B cell (primary cell): ENCODE measurements around the gene KDM3A. TPM values are rescaled to one million over a fixed set of nuclear protein-coding genes. Genes with fewer than 3 reads are reported as not detected.

Source experiments
- ATAC-seq: fragments of 200-7000 bp; cut with Tn5 transposase; one replicate; pipeline ENCODE4 v1.10.0; 2021; ENCODE audit warnings: low read depth, mild to moderate bottlenecking, moderate number of reproducible peaks, moderate library complexity
- CTCF ChIA-PET: fragments of 350-600 bp; sonication (Branson Sonifier 250); formaldehyde crosslinking; loops from one replicate; lab custom pipeline; 2021; ENCODE audit warnings: antibody characterized with exemption, inconsistent platforms; lab: Charles Lee
- POLR2A ChIA-PET: fragments of 350-600 bp; sonication (Branson Sonifier 250); formaldehyde crosslinking; loops from one replicate; lab custom pipeline; 2021; ENCODE audit warnings: antibody characterized with exemption; lab: Charles Lee
- DNase-seq: peaks from one replicate; pipeline ENCODE4 v3.0.0; 2013
- H2AFZ ChIP-seq: 2 replicates; pipeline ENCODE4 v1.6.1; 2012; ENCODE audit warnings: mild to moderate bottlenecking, low read depth, low read length; ENCODE audit not compliant: insufficient read depth, poor library complexity, severe bottlenecking
- H3K27ac ChIP-seq, 2 donors: 1 replicate in 1 of 2; 2 replicates in 1 of 2; pipeline ENCODE4 v1.5.1; 2012 to 2013; ENCODE audit warnings: low read length in 2 of 2, mild to moderate bottlenecking in 2 of 2, moderate library complexity in 1 of 2
- H3K27me3 ChIP-seq, 4 experiments: fragments of 200-600 bp in 1 of 4; sonication (generic) in 1 of 4; replicated peaks in 1 of 4; 1 replicate in 2 of 4; 2 replicates in 2 of 4; pipeline versions ENCODE4 v1.6.1 to v1.7.0; 2013 to 2016; ENCODE audit warnings: low read length in 3 of 4, mild to moderate bottlenecking in 2 of 4, mixed read lengths in 1 of 4, moderate library complexity in 1 of 4; ENCODE audit not compliant: insufficient read depth in 4 of 4, control insufficient read depth in 3 of 4; ENCODE audit errors: control extremely low read depth in 1 of 4
- H3K36me3 ChIP-seq, 2 experiments: replicated peaks in 1 of 2; 1 replicate in 1 of 2; 2 replicates in 1 of 2; pipeline versions ENCODE4 v1.6.1 to v1.7.1; 2013; ENCODE audit warnings: low read length in 1 of 2; ENCODE audit not compliant: insufficient read depth in 2 of 2, control insufficient read depth in 1 of 2; ENCODE audit errors: control extremely low read depth in 1 of 2, extremely low read depth in 1 of 2
- H3K4me1 ChIP-seq, 2 donors: fragments of 200-600 bp in 1 of 2; sonication (generic) in 1 of 2; 1 replicate in 1 of 2; 2 replicates in 1 of 2; pipeline versions ENCODE4 v1.5.1 to v1.6.1; 2013 to 2017; ENCODE audit warnings: low read length in 2 of 2; ENCODE audit not compliant: control insufficient read depth in 2 of 2, insufficient read depth in 2 of 2
- H3K4me2 ChIP-seq: replicated peaks from 2 replicates; pipeline ENCODE3; 2012; ENCODE audit warnings: mild to moderate bottlenecking, low read depth, low read length; ENCODE audit not compliant: poor library complexity, severe bottlenecking
- H3K4me3 ChIP-seq, 5 experiments: fragments of 200-600 bp in 1 of 5; sonication (generic) in 1 of 5; 1 replicate in 3 of 5; 2 replicates in 2 of 5; pipeline versions ENCODE4 v1.5.1 to v1.7.0; 2011 to 2016; ENCODE audit warnings: low read length in 4 of 5, mild to moderate bottlenecking in 4 of 5, low read depth in 2 of 5, control low read depth in 1 of 5, moderate library complexity in 1 of 5; ENCODE audit not compliant: insufficient read depth in 1 of 5; ENCODE audit errors: control extremely low read depth in 1 of 5, extremely low read depth in 1 of 5
- H3K79me2 ChIP-seq: fragments of 200-600 bp; sonication (generic); one replicate; pipeline ENCODE4 v1.6.0; 2016; ENCODE audit warnings: low read length; ENCODE audit not compliant: control insufficient read depth, insufficient read depth
- H3K9ac ChIP-seq: fragments of 200-600 bp; sonication (generic); 2 replicates; pipeline ENCODE4 v1.6.1; 2017; ENCODE audit warnings: mild to moderate bottlenecking, low read length, moderate library complexity
- H3K9me3 ChIP-seq, 3 donors: one replicate each; pipeline versions ENCODE4 v1.6.1 to v1.7.1; 2013; ENCODE audit warnings: low read length in 2 of 3; ENCODE audit not compliant: control insufficient read depth in 2 of 3, insufficient read depth in 1 of 3; ENCODE audit errors: control extremely low read depth in 1 of 3
- H4K20me1 ChIP-seq: 2 replicates; pipeline ENCODE4 v1.6.0; 2012; ENCODE audit warnings: mild to moderate bottlenecking, low read length; ENCODE audit not compliant: insufficient read depth, control insufficient read depth, poor library complexity, severe bottlenecking
- H3K27ac Mint-ChIP-seq: one replicate; pipeline ENCODE4 v1.8.0; 2021; ENCODE audit warnings: mixed read lengths
- H3K27me3 Mint-ChIP-seq: one replicate; pipeline ENCODE4 v1.8.0; 2021; ENCODE audit warnings: mixed read lengths
- H3K4me1 Mint-ChIP-seq: one replicate; pipeline ENCODE4 v1.8.0; 2021; ENCODE audit warnings: mixed read lengths
- H3K4me3 Mint-ChIP-seq: one replicate; pipeline ENCODE4 v1.8.0; 2021; ENCODE audit warnings: mixed read lengths
- H3K9me3 Mint-ChIP-seq: one replicate; pipeline ENCODE4 v1.8.0; 2022; ENCODE audit warnings: mixed read lengths; ENCODE audit not compliant: insufficient read depth
- CTCF ChIP-seq: fragments of 200-600 bp; IDR thresholded peaks from one replicate; pipeline ENCODE4 v1.8.0; 2022; ENCODE audit warnings: antibody characterized with exemption, mild to moderate bottlenecking
- EZH2 ChIP-seq: IDR thresholded peaks from 2 replicates; pipeline ENCODE4 v1.6.1; 2012; ENCODE audit warnings: borderline replicate concordance, low read depth, mild to moderate bottlenecking, moderate library complexity, low read length; ENCODE audit not compliant: insufficient read depth, poor library complexity, severe bottlenecking
- WGBS: methylation state at CpG from one replicate; pipeline ENCODE4 v1.1.5; 2013; ENCODE audit warnings: missing lambda C conversion rate; ENCODE audit not compliant: insufficient coverage; 5-methylcytosine and 5-hydroxymethylcytosine counted together
- intact Hi-C: fragments of 100-400 bp; cut with micrococcal nuclease; formaldehyde crosslinking; loops from one replicate; pipeline ENCODE4 v1.10.0; 2022
- polyA plus RNA-seq: library from polyadenylated mRNA; depleted of rRNA; stranded (reverse); fragments of >200 nt; gene quantifications from 2 replicates; pipeline ENCODE4 v1.2.3, GENCODE V29; 2012
- total RNA-seq, 2 donors: library from RNA; stranded (reverse); fragments of 120-200 nt in 1 of 2; gene quantifications; 1 replicate in 1 of 2; 2 replicates in 1 of 2; pipeline versions ENCODE4 v1.2.3 to v1.2.4, GENCODE V29; 2013 to 2022

KDM3A gene
- total and polyA plus RNA-seq, 2 donors (not counting 1 experiment from before 2014, with no cell fraction given) = 27.7 to 107 TPM

GRCh38 chr2:86520153-86520552 lies 79.0 kb downstream of the KDM3A start:
- ATAC-seq (no peak), DNase-seq (no peak)
- Histone ChIP-seq H2AFZ (no peak overlapping the region), H3K27me3 (no peaks in the 10 kb centered on the region), H3K36me3 (peaks cover 0 to 11% of the 10 kb centered on the region in 2 experiments), H3K4me3 (no peak overlapping the region), H3K9me3 (peaks cover 4 to 12% (median 10%) of the 10 kb centered on the region in 3 donors), H3K4me1 (no peaks in the 10 kb centered on the region), H3K79me2 (peaks cover 16% of the 10 kb centered on the region), H4K20me1 (no peaks in the 10 kb centered on the region), H3K4me2 (no peak overlapping the region), H3K27ac (no peak overlapping the region), H3K9ac (no peak overlapping the region)
- intact Hi-C loops = no loop called here
- no peak overlapping the region for H3K27ac Mint-ChIP-seq
- no peaks in the 10 kb centered on the region for H3K27me3 Mint-ChIP-seq
- no CpG with 5 or more reads among the region's 1 CpG for WGBS
- H3K4me1 Mint-ChIP-seq = peaks cover 1% of the 10 kb centered on the region
- H3K9me3 Mint-ChIP-seq = peaks cover 8% of the 10 kb centered on the region
- TF ChIP-seq EZH2 (no peak), CTCF (no peak)
- POLR2A ChIA-PET = no interaction called here
- CTCF ChIA-PET = interaction anchor here (0.7 kb wide), 1 partner anchor 90 kb away, joined by 3 read pairs; no protein-coding TSS in a partner anchor
- no peak overlapping the region for H3K4me3 Mint-ChIP-seq

- Histone ChIP-seq H3K9ac (no peak overlapping the region), H2AFZ (no peak overlapping the region), H3K4me3 (no peak overlapping the region), H3K9me3 (peaks cover 4 to 12% (median 10%) of the 10 kb centered on the region in 3 donors), H3K36me3 (peaks cover 11 to 12% of the 10 kb centered on the region in 2 experiments), H3K79me2 (peaks cover 6% of the 10 kb centered on the region), H3K4me1 (no peaks in the 10 kb centered on the region), H3K4me2 (no peak overlapping the region), H3K27ac (no peak overlapping the region), H4K20me1 (no peaks in the 10 kb centered on the region), H3K27me3 (no peaks in the 10 kb centered on the region)
- POLR2A ChIA-PET = no interaction called here
- Mint-ChIP-seq H3K4me1 (no peaks in the 10 kb centered on the region), H3K9me3 (peaks cover 8% of the 10 kb centered on the region), H3K4me3 (no peak overlapping the region), H3K27me3 (no peaks in the 10 kb centered on the region), H3K27ac (no peak overlapping the region)
- no peak for TF ChIP-seq CTCF
- no peak for TF ChIP-seq EZH2
- CTCF ChIA-PET = no interaction called here
- DNase-seq (no peak), ATAC-seq (no peak)
- WGBS = no CpG with 5 or more reads among the region's 1 CpG
- intact Hi-C loops = no loop called here
These were observed 80.8 kb downstream of the KDM3A start for GRCh38 chr2:86521922-86522321.
